ENCODE results near the gene TMEM266. TPM values are rescaled to one million over a fixed set of nuclear protein-coding genes. Genes with fewer than 3 reads are reported as not detected.

TMEM266 gene
- total and polyA plus RNA-seq, 2 of the 4 experiments (the other 2 are of a cell fraction): not detected

DNA sequence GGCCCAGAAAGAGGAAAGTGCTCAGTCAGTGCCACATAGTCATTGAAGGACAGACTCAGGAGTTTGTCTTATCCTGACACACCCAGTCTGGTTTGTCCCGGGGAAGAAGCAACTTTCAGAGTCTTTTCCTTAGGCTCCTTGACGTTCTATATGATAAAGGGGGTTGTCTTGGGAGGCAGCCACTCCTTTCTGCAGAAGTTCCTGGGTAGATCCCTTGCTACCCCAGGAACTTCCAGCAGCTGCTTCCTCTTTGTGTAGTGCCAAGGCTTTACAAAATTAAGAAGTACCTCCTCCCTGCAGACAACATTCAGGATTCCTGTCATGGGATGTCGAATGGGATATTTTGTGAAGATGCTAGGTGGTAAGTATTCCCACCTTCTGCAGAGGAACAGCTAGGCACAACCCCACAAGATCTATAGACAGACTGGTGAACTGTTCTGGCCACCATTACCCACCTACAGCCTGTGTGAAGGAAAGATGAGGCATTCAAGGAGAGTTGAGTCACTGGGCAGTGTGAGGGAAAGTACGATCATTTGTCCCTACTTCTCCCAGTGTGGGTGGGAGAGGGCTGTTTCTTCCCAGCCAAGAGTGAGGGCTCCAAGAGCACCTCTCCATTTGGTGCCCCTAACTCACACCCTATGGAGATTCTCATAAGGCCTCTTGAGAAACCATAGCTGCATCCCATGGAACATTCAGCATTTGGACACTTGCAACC lies 11.3 kb downstream of the TMEM266 start:
- no peak overlapping the region for H2BK120ac ChIP-seq (ENCODE audit: low read depth, low read length)
- H2BK20ac ChIP-seq (ENCODE audit: low read depth, low read length): no peak overlapping the region
- no peaks in the 10 kb centered on the region for H3K79me1 ChIP-seq (ENCODE audit: low read depth in 1 of 2, low read length in 2 of 2)
- no peaks in the 10 kb centered on the region for H4K20me1 ChIP-seq (ENCODE audit: insufficient read depth, low read length)
- H3K4ac ChIP-seq (ENCODE audit: low read depth, low read length): no peak overlapping the region
- H3K14ac ChIP-seq (replicated peaks; ENCODE audit: low read depth, low read length): no peak overlapping the region
- no peak overlapping the region for H3K23ac ChIP-seq (ENCODE audit: low read depth, low read length)
- intact Hi-C loops (cut with micrococcal nuclease) (no loop called here), in situ Hi-C loops (cut with MboI; ENCODE audit: low sequenced_read_pairs) (no loop called here), dilution Hi-C loops (cut with HindIII; ENCODE audit: low sequenced_read_pairs, unreplicated experiment) (no loop called here)
- no peaks in the 10 kb centered on the region for H3K9me3 ChIP-seq (ENCODE audit: control insufficient read depth, insufficient read depth, low read length)
- H2AFZ ChIP-seq (replicated peaks; ENCODE audit: low read length, poor library complexity): no peak overlapping the region
- WGBS, 2 experiments (ENCODE audit: extremely low coverage in 2 of 2, insufficient read length in 1 of 2): no CpG with 5 or more reads among the region's 4 CpGs
- POLR2A ChIA-PET (ENCODE audit: unreplicated experiment): no interaction called here
- H2AK9ac ChIP-seq (replicated peaks; ENCODE audit: low read depth, low read length, poor library complexity): no peak overlapping the region
- H2BK5ac ChIP-seq (ENCODE audit: low read depth, low read length, poor library complexity, severe bottlenecking): no peak overlapping the region
- ATAC-seq (ENCODE audit: low read depth) (no peak), DNase-seq (no peak)
- no TSS peak for BruUV-seq (replicated peaks)
- peaks cover 34% of the 10 kb centered on the region for H3K27me3 ChIP-seq (ENCODE audit: control insufficient read depth, insufficient read depth, low read length)
- no peak overlapping the region for H2AK5ac ChIP-seq (ENCODE audit: low read depth, low read length)
- no peak overlapping the region for H3K4me2 ChIP-seq (ENCODE audit: low read depth, low read length)
- no peak overlapping the region for H3K18ac ChIP-seq (ENCODE audit: low read depth, low read length)
- no peaks in the 10 kb centered on the region for H3K4me1 ChIP-seq (ENCODE audit: control insufficient read depth, insufficient read depth, low read length)
- H3K27ac ChIP-seq (ENCODE audit: insufficient read depth, low read length): no peak overlapping the region
- no peaks in the 10 kb centered on the region for H3K9me1 ChIP-seq (ENCODE audit: insufficient read depth, low read length)
- H3K4me3 ChIP-seq (ENCODE audit: insufficient read depth, low read depth, low read length): no peak overlapping the region
- H3K36me3 ChIP-seq (ENCODE audit: control insufficient read depth, insufficient read depth, low read length): no peaks in the 10 kb centered on the region
- TF ChIP-seq, protein P1, sequence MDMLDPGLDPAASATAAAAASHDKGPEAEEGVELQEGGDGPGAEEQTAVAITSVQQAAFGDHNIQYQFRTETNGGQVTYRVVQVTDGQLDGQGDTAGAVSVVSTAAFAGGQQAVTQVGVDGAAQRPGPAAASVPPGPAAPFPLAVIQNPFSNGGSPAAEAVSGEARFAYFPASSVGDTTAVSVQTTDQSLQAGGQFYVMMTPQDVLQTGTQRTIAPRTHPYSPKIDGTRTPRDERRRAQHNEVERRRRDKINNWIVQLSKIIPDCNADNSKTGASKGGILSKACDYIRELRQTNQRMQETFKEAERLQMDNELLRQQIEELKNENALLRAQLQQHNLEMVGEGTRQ (IDR thresholded peaks at IDR 0.05; ENCODE audit: low read depth, low read length): no peak
- TF ChIP-seq CHD1 (IDR thresholded peaks at IDR 0.05; ENCODE audit: low read depth, low read length) (no peak), POLR2A (IDR thresholded peaks at IDR 0.05; ENCODE audit: low read depth, low read length) (no peak), BHLHE40 (IDR thresholded peaks at IDR 0.05; ENCODE audit: low read depth, low read length) (no peak), MAZ (IDR thresholded peaks at IDR 0.05; ENCODE audit: borderline replicate concordance, low read depth, low read length) (no peak), MAFK (IDR thresholded peaks at IDR 0.05; ENCODE audit: low read depth, low read length) (no peak), RAD21 (IDR thresholded peaks at IDR 0.05; ENCODE audit: low read length) (no peak), SMC3 (IDR thresholded peaks at IDR 0.05; ENCODE audit: low read depth, low read length) (no peak), RCOR1 (IDR thresholded peaks at IDR 0.05; ENCODE audit: insufficient replicate concordance, low read length) (no peak), CEBPB (IDR thresholded peaks at IDR 0.05; ENCODE audit: low read depth, low read length) (no peak), NFE2L2 (IDR thresholded peaks at IDR 0.05; ENCODE audit: low read depth, low read length) (no peak), FOS (IDR thresholded peaks at IDR 0.05; ENCODE audit: low read depth, low read length) (no peak), MXI1 (IDR thresholded peaks at IDR 0.05; ENCODE audit: borderline replicate concordance, low read depth, low read length) (no peak)
- TF ChIP-seq, protein P2, sequence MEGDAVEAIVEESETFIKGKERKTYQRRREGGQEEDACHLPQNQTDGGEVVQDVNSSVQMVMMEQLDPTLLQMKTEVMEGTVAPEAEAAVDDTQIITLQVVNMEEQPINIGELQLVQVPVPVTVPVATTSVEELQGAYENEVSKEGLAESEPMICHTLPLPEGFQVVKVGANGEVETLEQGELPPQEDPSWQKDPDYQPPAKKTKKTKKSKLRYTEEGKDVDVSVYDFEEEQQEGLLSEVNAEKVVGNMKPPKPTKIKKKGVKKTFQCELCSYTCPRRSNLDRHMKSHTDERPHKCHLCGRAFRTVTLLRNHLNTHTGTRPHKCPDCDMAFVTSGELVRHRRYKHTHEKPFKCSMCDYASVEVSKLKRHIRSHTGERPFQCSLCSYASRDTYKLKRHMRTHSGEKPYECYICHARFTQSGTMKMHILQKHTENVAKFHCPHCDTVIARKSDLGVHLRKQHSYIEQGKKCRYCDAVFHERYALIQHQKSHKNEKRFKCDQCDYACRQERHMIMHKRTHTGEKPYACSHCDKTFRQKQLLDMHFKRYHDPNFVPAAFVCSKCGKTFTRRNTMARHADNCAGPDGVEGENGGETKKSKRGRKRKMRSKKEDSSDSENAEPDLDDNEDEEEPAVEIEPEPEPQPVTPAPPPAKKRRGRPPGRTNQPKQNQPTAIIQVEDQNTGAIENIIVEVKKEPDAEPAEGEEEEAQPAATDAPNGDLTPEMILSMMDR (conservative IDR thresholded peaks at IDR 0.05; ENCODE audit: low read depth, low read length): no peak
- H3K56ac ChIP-seq (ENCODE audit: extremely low read depth, insufficient read depth, low read length): no peak overlapping the region
- H4K5ac ChIP-seq (ENCODE audit: low read depth, low read length): no peak overlapping the region
- CTCF ChIA-PET: no interaction called here
- H4K91ac ChIP-seq (ENCODE audit: insufficient read depth, low read depth, low read length): no peak overlapping the region
- H3K9ac ChIP-seq (ENCODE audit: low read depth, low read length): no peak overlapping the region
- H4K8ac ChIP-seq (ENCODE audit: low read depth in 2 of 2, low read length in 2 of 2): no peak overlapping the region
- no peak overlapping the region for H2BK15ac ChIP-seq (ENCODE audit: low read depth, low read length)
